Right lung (tissue), 5 donors: Measurements from ENCODE around the gene DDX42. TPM values are rescaled to one million over a fixed set of nuclear protein-coding genes. Genes with fewer than 3 reads are reported as not detected.
A peak's percentile ranks its signal among the peaks of the same experiment; 100 is the strongest.
"Not testable (repeated sequence)": the region's sequence is repeated elsewhere in the genome, so short reads cannot be mapped to it uniquely, and the experiment has no call there.

ENCODE experiments used
- DNase-seq, 2 donors: peaks; one replicate each; pipeline ENCODE4 v3.0.0-alpha.2; 2013
- polyA plus RNA-seq, 5 donors: library from polyadenylated mRNA; unstranded; fragments of 120-200 nt; gene quantifications; one replicate each; pipeline versions ENCODE4 v1.2.1 to v1.2.3, GENCODE V29; 2013; ENCODE audit warnings: inconsistent platforms in 1 of 5, low replicate concordance in 1 of 5; ENCODE audit not compliant: insufficient read length in 5 of 5, insufficient read depth in 1 of 5

The DDX42 gene
- polyA plus RNA-seq, 5 donors = 169 to 235 (median 228) TPM

DNA sequence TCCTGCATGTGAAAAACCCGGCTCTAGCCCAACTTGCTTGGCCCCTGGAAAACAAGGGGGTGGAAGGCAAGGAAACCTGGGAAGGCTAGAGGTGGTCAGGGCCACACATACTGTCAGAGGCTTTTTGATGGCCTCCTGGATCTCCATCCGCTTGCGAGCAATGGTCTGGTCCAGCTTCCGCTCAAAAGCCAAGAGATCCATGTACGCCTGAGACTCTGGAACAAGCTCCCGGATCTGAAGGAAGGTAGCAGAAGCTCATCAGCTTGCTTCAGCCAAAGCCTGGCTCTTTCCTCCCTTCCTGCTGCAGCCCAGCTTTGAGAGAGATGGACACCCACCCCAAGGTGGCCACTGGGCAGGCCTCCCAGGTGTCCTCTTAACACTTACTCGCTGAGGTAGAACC, 62.8 kb downstream of the DDX42 start:
- no peak for DNase-seq

DNA sequence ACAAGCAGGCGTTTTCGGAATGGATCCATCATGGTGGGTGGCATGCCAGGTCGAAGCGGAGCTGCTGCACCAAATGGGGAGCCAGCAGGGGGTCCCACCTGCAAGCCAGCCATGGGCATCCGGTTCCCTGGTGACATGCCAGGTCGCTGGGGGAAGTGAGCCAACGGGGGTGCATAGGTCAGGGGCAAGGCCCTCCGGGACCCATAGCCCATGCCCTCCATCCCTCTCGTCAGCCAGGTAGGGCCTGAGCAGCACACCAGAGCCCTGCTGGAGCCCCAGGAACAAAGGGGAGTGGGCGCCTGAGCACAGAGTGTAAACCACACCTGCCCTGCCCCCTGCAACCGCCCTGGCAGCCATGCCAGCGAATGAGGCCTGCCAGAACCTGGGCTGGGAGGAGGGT, 63.5 kb downstream of the DDX42 start:
- no peak for DNase-seq

DNA sequence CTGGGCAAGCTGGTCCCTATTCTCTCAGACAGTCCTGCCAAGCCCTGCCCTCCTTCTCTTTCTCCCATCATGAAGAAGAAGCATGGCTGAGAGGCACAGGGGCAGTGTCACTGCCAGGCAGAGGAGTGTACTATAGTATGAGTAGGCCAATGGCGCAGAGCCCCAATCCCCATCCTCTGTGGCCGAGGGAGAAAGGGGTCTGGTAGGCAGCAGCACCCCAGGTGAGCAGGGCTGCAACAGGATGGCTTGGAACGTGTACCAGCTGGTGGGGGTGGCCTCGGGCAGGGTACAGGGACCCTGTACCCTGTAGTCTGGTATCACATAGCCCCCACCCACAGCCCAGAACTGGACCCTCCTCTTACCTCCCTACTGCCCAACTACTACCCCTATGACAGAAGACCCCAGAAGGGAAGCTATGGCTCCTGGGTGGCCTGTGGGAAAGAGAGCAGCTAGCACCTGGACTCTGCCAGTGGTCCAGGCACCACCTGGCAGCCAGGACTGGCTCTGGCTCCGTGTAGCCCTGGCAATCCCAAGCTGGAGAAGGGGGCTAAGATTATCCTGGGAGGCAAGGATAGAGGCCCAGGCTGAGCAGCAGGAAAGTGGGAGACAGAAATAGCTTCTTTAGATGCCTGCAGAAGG, 64.1 kb downstream of the DDX42 start:
- no peak for DNase-seq

DNA sequence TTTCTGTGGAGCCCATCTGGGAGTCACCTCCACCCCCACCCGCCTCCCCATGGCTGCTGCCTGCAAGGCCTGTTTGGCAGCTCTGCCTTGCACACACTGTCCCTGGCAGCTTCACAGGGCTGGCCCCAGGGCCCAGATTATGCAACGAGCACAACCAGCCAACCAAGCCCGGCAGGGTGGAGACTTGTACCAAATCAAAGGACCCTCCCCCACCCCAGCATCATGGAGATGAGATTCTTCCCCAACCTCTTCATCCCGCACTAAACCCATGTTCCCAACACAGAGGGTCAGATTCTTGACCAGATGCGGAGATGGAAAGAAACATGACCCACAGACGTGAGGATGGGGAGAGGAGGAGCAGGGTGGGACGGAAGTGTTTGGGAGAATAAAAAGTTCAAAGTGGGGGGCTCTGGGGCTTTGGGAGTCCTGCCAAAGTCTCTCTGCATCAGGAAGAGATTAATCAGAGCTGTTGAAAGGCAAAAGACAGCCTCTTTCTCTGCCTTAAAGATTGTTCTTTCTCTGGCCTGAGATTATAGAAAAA, 64.7 kb downstream of the DDX42 start:
- DNase-seq = peak; percentile 81 to 87

DNA sequence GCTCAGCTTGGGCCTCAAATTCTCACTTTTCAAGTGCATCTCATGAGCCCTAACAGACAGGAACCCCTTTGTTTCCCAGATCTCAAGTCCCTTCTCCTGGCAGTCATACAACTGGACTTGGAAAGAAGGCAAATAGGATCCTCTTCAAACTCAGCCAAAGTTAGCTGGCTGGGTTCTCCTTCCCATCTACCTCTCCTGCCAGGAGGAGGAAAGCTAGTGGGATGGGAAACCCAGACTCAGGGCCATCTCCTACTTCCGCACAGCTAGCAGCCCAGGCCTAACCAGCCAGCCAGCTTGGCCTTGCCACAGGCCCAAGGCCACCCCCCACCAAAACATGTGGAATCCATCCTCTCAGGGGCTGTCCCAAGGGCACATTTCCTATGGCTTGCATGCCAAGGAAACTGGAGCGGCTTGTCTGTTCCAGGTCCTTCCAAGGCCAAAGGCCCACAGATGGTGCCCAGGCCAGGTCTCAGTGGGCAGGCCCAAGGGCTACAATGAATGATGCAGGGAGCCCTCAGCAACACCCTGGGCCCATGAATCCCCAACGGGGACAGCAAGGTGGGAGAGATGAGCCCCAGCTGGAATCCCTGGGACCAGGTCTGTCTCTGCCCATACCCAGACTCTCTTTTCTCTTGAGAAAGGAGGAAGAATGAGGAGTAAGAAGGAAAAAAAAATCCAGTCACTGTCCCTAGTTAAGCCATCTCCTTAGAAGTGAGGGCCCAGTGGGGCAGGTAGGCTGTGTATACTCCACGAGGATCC, 66.8 kb downstream of the DDX42 start:
- no peak for DNase-seq

DNA sequence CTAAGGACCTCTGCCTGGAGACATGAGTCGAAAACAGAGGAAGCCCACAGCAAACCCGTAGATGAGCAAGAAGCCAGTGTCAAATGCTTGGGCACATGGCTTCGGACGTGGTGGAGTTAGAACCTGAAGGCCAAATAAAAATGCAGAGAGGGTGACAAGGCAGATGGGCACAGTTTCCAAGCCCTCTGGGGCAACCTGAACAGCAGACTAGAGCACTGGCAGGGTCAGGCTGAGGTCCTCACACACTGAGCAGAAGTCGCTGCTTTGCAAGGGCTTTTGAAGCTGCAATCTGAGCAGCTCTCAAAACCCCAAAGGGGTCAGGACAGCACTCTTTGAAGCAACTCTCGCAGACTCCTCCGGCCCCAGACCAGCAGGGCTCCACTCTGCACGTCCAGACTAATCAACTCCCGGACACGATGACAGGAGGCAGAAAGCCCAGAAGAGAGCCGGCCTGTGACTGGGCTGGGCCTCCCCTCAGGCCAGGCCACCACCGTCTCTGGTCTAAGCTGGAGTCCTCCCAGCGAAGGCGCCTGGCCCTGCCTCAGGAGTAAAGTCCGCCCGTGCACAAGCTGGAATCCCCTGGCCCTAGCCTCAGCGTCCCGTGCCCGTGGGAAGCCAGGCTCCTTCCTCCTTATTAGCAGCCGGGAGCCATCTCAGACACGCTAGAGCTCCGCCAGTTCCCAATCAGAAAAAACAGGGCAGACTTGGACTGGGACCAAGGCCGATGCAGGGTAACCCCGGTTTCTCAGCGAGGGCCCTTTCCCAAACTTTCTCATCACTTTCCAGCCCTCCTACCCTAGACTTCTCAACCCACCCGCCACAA, 67.6 kb downstream of the DDX42 start:
- DNase-seq = peak; percentile 70 to 77

DNA sequence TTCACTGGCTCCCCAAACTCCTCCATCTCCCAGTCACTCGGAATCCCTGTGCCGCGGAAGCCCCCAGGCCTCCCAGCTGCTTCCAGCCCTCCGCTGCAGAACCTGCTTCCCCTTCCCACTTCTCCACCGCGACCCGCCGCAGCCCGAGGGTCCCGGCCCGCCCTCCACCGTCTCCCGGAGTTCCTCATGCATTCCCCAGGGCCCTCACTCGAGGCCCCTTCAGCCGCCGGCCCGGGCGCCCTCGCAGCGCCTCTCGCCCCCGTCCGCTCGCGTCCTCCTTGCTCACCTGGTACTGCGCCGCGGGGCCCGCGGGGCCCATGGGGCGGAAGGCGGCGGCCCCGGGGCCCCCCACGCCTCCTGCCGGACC, 68.2 kb downstream of the DDX42 start:
- peak in 1 of 2 donors; percentile 52 for DNase-seq

DNA sequence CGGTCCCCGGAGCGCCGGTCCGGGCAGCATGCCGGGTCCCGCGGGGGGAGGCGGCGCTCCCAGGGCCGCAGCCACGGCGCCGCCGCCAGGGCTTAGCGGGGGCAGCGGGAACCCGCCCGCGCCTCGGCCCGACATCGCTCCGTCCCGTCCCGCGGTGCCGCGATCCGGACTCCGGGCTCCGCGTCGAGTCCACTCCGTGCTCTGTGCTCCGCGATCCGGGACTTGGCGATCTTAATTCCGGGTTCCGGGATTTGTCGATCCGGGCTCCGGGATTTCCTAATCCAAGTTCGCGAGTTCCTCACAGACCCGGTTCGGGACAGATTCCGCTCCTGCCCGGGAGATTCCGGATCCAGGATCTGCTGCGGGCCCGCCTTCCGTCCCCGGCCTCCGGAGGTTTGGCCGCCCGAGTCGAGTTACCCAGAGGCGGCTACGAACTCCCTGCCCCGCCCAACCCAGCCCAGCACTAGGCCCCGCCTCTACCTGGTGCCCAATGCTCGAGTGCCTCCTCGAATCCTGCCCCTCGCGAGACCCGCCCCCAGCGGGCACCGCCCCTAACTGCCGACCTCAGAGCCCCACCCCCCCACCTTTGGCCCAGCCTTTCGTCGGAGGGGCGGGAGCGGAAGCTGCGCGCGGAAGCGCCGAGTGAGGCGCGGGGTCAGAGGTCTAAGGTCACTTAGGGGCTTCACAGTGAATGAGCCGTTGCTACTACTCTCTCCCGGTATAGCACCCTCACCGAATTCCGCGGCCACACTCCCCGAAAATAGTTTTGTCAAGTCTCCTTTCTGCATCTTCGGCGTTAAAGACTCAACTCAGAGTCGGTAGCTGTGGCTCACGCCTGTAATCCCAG, 68.8 kb downstream of the DDX42 start, which contains the start of gene SMARCD2:
Gene SMARCD2, minus strand, starts transcription at position 146 of the 847 bp plus-strand sequence. Its CDS starts 11 bp downstream, at position 135.
- peak; percentile 98 to 99 for DNase-seq

DNA sequence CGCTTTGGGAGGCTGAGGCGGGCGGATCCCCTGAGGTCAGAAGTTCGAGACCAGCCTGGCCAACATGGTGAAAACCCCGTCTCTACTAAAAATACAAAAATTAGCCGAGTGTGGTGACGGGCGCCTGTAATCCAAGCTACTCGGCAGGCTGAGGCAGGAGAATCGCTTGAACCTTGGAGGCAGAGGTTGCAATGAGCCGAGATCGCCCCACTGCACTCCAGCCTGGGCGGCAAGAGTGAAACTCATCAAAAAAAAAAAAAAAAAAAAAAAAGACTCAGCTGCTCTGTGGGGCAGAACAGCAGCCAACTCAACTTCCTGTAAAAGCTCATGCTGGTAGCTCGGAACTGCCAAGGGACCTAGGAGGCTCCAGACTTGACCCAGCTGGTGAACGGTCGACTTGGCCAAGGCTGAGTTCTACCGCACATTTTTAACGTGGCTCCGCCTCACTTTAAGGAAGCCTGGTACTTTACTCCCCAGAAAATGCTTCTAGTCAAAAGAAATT, 69.5 kb downstream of the DDX42 start:
- DNase-seq = peak; percentile 86 to 90

DNA sequence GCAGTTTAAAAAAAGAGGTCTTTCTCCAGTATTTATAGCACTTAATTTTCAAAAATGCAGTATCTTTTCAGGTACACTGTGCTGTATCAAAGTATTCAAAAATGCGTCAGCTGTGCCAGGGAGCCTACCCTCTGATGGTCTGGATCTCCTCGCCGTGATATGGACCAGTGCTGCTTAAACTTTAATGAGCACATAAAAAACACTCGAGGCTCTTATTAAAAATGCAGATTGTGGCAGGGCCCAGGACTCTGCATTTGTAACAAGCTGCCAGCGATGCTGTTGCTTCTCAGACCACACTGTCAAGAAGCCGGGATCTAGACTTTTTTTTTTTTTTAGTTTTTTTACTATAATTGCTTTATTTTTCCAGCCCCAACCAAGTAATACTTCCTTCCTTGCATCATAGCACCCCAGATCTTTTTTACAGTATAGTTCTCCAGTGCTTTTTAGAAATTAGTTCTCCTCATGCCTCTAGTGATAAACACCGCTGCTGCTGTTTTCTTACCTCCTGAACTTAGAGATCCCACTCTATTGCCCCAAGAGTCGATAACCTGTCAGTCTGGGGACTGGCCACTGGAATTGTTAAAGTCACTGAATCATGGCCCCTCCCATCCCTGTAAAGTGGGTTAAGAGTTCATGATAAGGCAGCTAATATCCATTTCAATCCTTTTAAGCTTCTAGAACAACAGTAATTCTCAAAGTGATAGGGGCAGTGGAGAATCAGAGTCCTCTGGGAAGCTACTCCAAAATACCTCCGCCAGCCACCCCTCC, 70.1 kb downstream of the DDX42 start:
- peak in 1 of 2 donors; percentile 45 for DNase-seq

DNA sequence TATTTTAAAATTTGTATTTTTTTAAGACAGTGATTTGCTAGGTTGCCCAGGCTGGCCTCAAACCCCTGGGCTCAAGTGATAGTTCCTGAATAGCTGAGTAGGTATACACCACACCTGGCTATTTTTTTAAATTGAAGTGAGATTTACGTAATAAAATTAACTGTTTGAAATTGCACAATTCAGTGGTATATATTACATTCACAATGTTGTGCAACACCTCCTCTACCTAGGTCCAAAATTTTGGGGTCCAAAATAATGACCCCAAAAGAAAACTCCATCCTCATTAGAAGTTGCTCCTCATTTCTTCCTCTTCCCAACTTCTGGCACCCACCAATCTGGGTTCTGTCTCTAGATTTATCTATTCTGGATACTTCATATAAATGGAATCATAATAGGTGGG, 71.5 kb downstream of the DDX42 start:
- no peak for DNase-seq

DNA sequence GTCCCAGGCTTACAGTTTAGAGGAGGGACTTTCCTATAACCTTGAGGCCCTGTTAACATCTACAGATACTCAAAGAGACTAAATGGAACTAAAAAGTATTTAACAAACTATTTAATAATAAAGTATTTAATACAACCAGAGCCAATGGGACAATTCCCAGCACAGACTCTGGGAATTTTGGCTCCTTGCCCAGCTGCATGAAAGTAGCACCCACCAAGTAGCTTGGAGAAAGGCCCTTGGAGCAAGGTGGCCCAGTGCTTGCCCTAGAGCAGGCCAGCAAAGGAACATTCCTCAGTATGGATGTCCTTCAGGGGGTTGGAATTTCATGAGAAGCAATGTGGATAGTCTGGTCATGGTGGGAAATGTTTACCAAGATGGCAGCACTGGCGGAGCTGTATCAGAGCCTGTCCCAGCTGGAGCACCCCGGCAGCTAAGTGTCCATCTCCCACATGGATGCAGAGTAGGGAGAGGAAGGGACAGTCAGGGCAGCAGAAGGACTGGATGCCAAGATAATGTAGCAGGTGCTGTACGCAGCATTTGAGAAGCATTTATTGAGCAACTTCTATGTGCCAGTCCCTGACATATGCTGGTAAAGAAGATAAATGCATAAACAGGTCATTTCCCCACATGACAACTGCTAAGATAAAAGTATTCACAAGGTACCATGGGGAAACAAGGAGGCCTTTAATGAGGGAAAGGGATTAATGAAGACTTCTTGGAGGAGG, 73.7 kb downstream of the DDX42 start:
- DNase-seq = no peak

DNA sequence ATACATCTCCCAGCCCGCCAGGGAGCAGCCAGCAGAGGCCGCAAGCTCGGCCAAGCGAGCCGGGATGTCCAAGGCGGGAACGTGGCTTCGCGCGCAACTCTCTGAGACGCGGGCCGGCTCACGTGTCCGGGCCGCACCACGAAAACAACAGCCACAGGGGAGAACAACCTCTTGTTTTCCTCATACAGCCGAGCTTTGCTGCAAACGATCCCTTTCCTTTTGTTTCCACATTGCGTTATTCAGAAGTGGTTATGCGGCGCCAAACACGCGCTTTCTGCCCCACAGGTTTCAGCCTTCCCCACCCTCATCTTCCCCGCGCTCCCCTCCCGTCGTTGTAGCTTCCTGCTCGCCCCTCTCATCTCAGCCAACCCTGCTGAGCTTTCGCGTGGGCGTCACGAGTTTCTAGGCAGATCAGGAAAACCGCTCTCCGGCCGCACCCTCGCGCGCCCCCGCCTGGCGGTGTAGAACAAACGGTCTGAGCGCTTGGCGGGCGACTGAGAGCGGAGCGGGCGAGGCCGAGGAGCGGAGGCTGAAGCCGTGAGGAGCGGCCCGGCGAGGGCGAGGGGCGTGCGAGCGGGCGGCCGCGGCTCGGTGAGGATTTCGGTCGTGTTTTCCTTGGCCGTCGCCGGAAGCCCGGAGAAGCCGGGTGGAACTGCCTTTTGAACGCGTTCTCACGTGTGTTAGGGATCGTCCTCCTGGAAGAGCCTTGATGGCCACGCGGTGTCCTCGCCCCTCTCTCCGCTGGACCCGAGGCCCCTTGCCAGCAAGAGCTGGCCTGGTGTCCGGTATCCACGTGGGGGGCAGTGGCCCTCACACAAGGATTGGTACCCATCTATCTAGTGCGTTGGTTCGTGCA, 75.1 kb downstream of the DDX42 start:
- DNase-seq = peak; percentile 84 to 86

DNA sequence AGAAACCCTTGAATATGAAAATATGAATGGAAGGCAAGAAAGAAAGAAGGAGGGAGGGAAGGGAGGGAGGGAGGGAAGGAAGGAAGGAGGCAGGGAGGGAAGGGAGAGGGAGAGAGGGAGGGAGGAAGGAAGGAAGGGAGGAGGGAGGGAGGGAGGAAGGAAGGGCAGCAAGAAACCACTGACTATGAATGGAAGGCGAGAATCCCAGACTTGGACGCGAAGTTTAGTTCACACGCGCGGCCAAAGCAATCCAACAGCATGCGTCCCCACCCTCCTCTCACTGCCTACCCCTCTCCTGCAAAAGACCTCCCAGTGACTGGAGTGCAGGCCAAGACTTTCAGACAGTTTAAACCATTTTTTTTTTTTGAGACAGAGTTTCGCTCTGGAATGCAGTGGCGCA, 76.4 kb downstream of the DDX42 start:
- no peak for DNase-seq

DNA sequence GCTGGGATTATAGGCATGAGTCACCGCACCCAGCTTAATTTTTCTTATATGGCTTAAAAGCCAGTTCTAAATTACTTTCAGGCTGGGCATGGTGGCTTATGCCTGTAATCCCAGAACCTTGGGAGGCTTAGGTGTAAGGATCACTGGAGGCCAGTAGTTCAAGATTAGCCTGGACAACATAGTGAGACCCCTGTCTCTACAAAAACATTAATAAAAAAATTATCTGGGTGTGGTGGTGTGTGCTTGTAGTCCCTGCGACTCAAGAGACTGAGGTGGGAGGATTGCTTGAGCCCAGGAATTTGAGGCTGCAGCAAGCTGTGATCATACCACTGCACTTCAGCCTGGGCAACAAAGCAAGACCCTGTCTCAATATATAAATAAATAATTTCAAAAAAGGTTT, 79.3 kb downstream of the DDX42 start:
- DNase-seq = no peak

DNA sequence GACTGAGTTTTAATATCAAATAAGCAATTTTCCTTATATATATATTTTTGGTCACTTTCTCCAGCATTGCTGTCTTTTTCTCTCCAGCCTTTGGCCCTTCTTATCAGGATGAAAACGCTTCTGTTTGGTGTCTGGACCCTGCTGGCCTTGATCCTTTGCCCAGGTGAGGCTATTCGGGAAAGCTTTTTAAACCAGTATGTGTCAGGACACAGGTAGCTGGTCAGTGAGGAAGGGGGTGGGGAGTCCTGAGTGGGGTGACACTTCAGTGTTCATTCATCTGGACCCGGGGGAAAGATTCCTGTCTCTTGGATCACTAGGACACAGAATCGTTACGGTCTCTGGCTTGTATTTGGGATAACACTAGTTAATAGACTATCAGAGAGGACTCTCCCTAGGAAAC, 80.7 kb downstream of the DDX42 start:
- DNase-seq = no peak

DNA sequence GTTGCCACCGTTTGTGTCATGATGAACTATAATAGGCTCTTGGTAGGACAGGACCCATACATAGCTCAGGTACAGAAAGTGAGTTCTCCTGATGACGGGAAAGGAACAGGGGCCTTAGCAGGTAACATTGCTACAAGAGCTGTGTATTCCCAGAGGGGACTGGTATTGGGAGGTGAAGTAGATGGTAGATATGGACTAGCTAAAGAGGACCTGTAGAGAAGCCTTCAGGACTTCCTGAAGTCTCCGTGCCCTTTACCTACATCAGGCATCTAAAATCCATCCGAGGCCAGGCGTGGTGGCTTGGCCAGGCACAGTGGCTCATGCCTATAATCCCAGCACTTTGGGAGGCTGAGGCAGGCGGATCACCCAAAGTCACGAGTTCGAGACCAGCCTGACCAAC, 81.2 kb downstream of the DDX42 start:
- no peak for DNase-seq

DNA sequence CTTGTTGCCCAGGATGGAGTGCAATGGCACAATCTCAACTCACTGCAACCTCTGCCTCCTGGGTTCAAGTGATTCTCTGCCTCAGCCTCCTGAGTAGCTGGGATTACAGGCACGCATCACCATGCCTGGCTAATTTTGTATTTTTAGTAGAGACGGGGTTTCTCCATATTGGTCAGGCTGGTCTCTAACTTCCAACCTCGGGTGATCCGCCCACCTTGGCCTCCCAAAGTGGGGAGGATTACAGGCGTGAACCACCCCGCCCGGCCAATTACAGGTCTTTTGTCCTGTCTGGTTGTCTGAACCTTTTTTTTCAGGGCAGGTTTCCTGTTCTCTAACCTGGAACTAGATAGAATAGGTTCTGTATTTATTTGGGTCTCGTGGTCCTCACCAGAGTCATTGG, 82.5 kb downstream of the DDX42 start:
- not testable (repeated sequence) for DNase-seq

DNA sequence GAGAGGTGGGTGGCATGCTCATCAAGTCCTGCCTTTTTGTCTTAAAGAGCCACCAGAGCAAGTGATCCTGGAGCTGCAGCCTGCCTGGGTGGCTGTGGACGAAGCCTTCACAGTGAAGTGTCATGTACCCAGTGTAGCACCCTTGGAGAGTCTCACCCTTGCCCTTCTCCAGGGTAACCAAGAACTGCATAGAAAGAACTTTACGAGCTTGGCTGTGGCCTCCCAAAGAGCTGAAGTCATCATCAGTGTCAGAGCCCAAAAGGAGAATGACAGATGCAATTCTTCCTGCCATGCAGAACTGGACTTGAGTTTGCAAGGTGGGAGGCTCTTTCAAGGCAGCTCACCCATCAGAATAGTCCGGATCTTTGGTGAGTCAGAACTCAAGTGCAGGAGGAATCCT, 85.3 kb downstream of the DDX42 start:
- DNase-seq = no peak
